Activated CD8-positive, alpha-beta memory T cell treated with anti-CD3 and anti-CD28 coated beads for 36 hours (primary cell): ENCODE results near the gene COL27A1. TPM values are rescaled to one million over a fixed set of nuclear protein-coding genes. Genes with fewer than 3 reads are reported as not detected.

Experiments used
- CTCF ChIA-PET: fragments of 350-600 bp; sonication (Branson Sonifier 250); formaldehyde crosslinking; loops from one replicate; lab custom pipeline; 2021; ENCODE audit warnings: antibody characterized with exemption; lab: Charles Lee
- POLR2A ChIA-PET: fragments of 350-600 bp; sonication (Branson Sonifier 250); formaldehyde crosslinking; loops from one replicate; lab custom pipeline; 2021; ENCODE audit warnings: antibody characterized with exemption; lab: Charles Lee
- total RNA-seq, 2 experiments: library from RNA; stranded (reverse); gene quantifications; one replicate each; pipeline ENCODE4 v1.2.3, GENCODE V29; 2021

The COL27A1 gene
- total RNA-seq, 2 experiments from 2014 or later: 2.9 to 3.2 TPM

DNA sequence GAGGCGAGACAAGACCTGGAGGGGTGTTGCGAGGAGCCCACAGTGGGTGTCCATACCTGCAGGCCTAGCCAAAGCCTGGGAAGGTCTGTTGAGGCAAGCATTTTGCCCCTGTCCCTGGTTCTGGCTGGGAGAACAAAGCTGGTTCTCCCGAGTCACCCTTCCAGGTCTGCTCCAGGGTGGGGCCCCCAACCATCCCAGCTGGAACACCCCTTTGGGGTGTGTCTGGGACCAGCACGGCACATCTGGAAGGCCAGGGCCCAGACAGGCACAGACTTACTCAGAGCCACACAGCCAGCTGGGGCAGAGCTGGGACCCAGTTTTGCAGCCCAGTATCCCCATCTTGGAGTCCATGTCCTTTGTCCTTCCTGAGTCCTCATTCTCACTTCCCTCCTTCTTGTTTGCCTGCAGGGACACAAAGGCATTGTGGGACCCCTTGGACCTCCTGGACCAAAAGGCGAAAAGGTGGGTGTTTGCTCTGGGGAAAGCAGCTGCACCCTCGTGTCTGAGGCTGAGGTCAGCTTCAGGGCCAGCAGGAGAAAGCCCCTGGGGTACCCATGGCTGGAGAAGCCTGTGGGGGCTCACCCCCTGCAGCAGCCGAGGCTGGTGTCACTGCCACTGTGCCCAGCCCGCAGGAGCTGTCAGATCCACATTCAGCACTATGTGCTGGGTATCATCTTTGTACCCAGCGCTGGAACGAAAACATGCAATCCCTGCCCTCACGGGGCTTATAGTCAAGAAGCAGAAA, 129.2 kb downstream of the COL27A1 start:
- ChIA-PET CTCF (interaction anchor here (0.6 kb wide), 1 partner anchor 9 kb away, joined by 4 read pairs; no protein-coding TSS in a partner anchor), POLR2A (no interaction called here)

DNA sequence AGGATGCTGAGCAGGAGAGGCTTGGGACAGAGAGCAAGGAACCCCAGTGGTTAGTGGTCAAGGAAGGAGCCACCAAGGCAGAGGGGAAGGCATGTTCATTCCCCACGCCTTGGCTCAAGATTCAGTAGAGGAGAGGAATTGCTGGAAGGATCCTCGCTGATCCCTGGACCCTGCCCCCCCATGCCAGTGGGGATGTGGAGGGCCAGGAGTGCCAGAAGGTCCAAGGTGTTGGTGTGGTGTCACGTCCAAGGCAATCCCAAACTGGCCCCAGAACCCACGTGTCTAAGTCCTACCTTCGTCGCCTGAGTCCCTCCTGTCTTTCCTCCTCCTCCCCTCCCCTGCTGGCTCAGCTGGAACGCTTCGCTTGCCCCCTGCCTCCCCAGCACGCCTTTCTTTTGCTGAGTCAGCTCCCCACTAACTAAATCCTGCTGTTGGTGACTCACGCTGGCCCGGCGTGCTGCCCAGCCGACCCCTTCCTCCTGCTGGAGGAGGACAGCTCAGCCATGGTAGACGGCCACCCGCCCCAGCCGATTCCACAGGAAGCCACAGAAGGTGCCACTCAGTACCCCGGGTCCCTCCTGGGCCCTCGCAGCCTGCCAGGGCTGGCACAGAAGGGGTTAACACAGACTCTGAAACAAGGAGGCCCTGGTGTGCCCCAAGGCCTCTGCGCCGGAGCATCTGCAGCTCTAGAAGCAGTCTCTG, 130.0 kb downstream of the COL27A1 start:
- CTCF ChIA-PET: interaction anchor here (0.6 kb wide), 1 partner anchor 61 kb away, joined by 3 read pairs; no protein-coding TSS in a partner anchor
- POLR2A ChIA-PET: no interaction called here

DNA sequence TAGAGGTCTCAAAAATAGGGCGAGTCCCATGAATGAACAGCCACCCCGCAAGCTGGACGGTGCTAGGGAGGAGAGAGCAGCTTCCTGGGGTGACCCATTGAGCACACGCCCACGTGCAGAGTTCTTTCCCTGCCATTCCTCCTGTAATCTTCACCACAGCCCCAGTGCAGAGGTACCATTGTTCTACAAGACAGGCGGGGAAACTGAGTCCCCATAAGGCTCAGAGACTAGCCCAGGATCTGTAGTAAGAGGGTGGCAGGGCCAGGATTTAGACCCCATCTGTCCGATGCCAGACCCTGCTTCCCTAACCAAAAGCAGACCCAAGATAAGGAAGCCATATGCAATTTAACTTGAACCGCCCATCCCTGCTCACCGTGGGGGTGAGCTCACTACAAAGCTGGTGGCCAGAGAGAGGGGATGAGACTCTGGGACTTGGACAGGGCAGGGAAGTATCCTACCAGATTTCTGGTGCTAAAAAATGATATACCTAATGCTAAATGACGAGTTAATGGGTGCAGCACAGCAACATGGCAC, 130.9 kb downstream of the COL27A1 start:
- CTCF ChIA-PET: interaction anchor here (1.4 kb wide), 1 partner anchor 204 kb away, joined by 3 read pairs; no protein-coding TSS in a partner anchor

DNA sequence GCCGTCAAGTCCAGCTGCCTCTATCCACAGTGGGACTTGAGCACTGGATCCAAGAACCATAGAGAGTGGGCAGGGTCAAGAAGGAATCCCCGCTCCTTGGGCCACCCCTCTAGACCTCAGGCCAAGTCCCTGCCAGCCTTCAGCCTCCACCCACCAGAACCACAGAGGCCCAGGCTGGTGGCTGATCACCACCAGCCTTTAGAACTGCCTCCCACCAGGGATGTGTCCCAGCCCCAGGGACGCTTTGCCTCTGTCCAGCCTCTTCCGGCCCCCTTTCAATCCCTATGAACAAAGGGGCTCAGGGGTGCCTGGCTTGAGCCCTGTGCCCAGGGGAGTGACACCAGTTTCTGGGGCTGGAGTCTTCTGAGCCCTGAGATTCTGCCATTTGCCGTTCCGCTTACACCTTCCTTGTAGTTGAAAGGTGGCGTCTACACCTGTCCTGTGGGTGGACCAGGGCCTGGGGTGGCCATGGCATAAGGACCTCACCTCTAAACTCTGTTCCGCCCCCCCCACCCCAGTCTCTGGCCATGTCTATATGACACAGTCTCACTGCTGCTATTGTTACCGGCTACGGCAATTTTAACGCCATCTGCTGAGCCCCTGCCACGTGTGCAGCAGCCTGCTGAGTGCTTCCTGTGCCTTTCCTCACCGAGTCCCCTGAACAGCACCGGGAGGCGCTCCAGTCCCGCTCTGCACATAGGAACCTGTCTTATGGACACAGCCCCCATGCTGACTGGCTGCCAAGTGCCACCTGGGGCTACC, 131.8 kb downstream of the COL27A1 start:
- ChIA-PET CTCF (interaction anchor here (1.4 kb wide), 2 partner anchors 205 kb away, joined by 3 read pairs; no protein-coding TSS in a partner anchor), POLR2A (no interaction called here)

More for the DNA sequence above, 130.9 kb downstream of the COL27A1 start:
- POLR2A ChIA-PET: no interaction called here

DNA sequence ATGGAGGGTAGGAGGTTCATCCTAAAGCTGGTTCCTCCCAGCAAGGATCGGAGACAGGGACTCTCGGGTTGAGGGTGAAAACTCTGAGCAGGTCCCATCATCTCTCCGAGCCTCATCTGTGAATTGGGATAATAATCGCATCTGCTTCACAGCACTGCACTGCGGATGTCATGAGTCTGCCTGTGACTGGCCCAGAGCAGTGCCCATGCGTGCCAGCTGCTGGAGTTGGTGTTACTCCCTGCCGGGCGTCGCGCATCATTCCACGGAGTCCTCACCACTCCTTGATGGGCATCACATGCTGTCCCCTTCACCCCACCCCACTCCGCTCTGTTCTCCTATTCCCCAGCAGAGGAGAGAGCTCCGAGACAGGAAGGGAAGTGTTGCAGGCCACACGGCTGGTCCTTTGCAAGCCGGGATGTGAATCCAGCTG, 132.4 kb downstream of the COL27A1 start:
- CTCF ChIA-PET: interaction anchor here (0.5 to 1.4 kb wide), 2 partner anchors 205 to 1494 kb away, joined by 3 to 4 read pairs; no protein-coding TSS in a partner anchor
- POLR2A ChIA-PET: no interaction called here

DNA sequence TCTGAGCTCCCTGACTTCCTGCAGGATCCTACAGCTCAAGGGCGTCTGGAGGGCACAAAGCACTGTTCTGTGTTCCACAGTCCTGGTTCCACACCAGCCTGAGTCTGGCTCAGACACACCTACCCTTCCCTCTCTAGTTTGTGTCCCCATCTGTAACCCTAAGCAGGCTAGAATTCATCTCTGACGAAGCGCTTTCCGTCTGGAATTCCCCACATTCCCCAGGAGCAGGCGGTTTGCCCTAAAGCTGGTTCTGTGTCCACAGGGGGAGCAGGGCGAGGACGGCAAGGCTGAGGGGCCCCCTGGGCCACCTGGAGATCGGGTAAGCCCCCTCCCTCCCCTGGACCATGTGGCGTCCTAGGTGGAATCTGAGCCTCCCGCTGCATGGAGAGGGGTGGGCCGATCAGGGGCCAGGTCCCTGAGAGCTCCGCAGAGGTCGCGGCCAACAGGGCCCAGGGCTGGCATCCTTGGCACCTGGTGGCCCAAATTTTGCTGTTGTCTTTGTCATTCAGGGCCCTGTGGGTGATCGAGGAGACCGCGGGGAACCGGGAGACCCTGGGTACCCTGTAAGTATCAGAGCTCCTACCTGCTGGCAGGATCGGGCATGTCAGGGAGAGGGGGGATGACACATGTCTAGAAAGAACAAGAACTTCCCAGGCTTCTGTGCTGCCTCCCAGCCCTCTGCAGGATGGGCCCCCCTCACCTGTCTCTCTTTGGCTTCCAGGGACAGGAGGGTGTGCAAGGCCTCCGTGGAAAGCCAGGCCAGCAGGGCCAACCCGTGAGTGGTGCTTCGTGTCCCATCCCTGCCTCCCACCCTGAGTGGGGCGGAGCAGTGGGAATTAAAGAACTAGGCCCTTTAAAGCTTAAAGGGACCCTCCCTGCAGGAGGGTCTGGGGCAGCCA, 133.1 kb downstream of the COL27A1 start:
- CTCF ChIA-PET: interaction anchor here (0.5 to 1.4 kb wide), 2 partner anchors 206 to 1495 kb away, joined by 3 to 4 read pairs; no protein-coding TSS in a partner anchor
- POLR2A ChIA-PET: no interaction called here

DNA sequence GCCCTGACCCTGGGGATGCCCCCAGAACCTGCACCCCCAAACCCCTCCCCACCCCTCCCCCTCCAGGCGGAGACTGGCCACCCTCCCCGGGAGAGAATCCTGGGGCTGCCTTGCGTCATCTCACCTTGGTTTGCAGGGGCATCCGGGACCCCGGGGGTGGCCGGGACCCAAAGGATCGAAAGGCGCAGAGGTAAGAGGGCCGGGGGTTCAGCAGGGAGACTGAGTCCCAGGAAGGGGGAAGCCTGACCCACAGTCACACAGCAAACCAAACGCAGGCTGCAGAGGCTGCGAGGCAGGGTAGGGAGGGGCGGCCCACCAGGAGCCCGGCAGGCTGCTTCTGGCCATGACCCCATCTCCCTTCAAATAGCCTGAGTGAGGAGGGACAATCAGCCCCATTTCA, 133.8 kb downstream of the COL27A1 start:
- POLR2A ChIA-PET: no interaction called here

DNA sequence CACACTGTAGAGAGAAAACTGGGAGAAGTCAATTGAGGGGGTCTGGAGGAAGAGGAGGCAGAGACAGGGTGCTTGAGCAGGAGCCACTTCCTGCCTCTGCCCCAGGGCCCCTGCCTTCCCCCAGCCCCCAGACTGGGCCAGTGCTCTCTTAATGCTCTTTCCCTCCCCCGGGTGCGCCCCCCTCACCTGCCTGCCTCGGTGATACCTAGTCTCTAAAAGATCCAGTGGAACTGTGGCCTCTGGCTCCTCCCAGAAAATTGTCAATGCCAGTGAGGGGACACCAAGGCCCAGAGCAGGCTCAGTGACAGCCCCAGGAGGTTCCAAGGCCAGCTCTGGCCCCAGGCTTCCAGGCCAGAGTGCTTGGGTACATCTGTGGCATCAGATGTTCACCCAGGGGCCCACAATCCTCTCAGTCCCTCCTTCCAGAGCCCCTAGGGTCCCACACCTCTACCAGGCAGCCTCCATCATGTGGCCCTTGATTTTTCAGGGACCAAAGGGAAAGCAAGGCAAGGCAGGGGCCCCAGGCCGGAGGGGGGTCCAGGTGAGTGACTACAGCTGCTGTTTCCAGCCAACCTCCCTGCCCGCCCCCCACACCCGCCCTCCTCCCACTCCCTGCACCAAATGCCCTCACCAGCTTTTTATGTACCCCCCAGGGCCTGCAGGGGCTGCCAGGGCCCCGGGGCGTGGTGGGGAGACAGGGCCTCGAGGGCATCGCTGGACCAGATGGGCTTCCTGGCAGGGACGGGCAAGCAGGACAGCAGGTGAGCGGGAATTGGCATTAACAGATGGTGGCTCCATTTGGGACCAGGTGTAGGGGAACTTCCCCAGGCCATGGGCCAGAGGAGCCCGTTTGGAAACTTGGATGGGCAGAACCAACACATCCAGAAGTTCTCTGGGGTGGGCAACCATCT, 134.5 kb downstream of the COL27A1 start:
- ChIA-PET POLR2A (no interaction called here), CTCF (interaction anchor here (1.0 to 2.7 kb wide), 7 partner anchors 15 to 182 kb away, joined by 4 to 26 read pairs (median 9); partner anchors contain the start of gene COL27A1)

More for the DNA sequence above, 133.8 kb downstream of the COL27A1 start:
- CTCF ChIA-PET: interaction anchor here (1.4 kb wide), 1 partner anchor 207 kb away, joined by 3 read pairs; no protein-coding TSS in a partner anchor

DNA sequence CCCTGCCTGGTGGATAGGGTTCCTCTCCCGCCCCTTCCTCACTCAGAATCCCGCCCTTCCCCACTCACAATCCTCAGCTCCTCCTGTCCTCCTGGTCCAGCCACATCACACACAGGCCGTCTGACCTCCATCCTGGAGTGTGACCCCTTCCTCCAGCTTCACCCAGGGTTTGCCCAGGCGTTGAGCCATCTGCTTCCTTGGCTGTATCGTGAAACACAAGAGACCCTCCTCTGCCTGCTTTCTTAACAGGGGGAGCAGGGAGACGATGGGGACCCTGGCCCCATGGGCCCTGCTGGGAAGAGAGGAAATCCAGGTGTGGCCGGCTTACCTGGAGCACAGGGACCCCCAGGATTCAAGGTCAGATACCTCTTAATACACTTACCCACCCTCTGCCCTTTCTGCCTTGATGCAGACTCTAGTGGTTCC, 135.2 kb downstream of the COL27A1 start:
- ChIA-PET CTCF (interaction anchor here (0.8 to 2.7 kb wide), 12 partner anchors 9 to 207 kb away, joined by 3 to 26 read pairs (median 7); partner anchors contain the start of gene COL27A1), POLR2A (no interaction called here)

DNA sequence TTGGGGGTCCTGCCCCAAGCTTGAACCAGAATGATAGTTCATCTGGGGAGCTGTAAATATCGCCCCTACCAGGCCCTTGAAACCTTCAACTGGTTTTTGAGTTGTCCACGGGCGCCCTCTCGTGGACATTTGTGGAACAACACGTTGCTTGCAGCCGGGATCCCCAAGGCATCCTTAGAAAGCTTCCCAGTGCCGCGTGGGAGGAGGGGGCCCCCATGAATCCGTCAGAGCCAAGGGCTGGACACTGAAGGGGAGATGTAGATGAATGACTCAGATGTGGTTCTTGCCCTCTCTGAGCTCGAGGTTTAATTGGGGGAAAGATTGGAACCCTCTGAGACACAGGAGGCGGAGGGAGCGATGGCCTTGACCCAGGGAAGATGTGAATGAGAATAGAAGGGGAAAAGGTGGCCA, 135.7 kb downstream of the COL27A1 start:
- ChIA-PET CTCF (interaction anchor here (0.7 to 2.7 kb wide), 14 partner anchors 9 to 213 kb away, joined by 3 to 26 read pairs (median 4); partner anchors contain the start of genes AMBP and COL27A1), POLR2A (no interaction called here)

DNA sequence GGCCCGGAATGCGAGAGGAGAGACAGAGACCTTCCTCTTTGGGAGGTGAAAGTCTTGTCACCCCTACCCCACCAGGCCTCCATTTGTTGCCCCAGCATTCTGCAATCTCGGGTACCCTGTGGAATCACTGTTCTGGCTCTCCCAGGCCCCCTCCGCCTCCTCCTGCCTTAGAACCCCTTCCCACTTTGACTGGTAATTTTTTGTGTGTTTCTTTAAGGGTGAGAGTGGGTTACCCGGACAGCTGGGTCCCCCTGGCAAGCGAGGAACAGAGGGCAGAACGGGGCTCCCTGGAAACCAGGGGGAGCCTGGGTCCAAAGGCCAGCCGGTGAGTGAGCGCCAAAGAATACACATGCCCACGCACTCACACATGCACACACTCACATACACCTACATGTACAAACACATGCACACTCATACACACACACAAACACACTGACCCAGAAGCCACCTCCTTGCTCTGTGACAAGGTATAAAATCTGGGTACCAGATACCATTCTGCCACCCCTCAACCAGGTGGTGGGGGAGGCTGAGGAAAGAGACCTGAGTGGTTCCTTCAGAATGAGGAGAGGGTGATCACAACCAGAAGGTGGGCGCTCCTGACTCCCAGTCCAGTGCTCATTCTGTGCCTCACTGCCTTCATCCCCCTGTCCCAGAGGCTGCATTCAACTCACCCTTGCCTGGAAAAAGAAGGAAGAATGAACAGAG, 136.7 kb downstream of the COL27A1 start:
- ChIA-PET CTCF (interaction anchor here (1.0 to 2.7 kb wide), 8 partner anchors 12 to 209 kb away, joined by 3 to 26 read pairs (median 11); partner anchors contain the start of gene COL27A1), POLR2A (no interaction called here)

DNA sequence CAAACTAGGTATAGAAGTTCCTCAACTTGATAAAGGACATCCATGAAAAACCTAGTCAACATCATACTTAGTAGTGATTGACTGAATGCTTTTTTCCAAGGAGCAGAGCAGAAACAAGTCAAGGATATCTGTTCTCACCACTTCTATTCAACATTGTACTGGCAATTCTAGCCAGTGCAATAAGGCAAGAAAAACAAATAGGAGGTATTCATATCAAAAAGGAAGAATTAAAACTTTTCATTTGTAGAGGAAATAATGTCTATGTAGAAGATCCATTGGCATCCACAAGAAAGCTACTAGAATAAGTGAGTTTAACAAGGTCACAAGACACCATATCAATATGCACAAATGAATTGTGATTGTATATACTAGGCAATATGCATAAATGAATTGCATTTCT, 139.3 kb downstream of the COL27A1 start:
- POLR2A ChIA-PET: no interaction called here

DNA sequence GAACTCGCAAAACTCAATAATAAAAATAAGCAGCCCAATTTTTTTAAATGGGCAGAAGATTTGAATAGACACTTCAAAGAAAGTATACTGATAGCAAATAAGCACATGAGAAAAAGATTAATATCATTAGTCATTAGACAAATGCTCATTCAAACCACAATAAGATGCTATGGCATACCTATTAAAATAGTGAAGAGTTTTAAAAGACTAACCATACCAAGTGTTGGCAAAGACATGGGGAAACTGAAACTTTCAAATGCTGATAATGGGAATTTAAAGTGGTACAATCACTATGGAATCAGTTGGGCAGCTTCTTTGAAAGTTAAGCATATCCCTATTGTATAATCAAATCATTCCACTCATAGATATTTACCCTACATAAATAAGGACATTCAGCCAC, 141.0 kb downstream of the COL27A1 start:
- ChIA-PET POLR2A (no interaction called here), CTCF (no interaction called here)

More for the DNA sequence above, 139.3 kb downstream of the COL27A1 start:
- CTCF ChIA-PET: interaction anchor here (1.1 to 1.5 kb wide), 2 partner anchors 140 to 187 kb away, joined by 3 to 10 read pairs; no protein-coding TSS in a partner anchor

DNA sequence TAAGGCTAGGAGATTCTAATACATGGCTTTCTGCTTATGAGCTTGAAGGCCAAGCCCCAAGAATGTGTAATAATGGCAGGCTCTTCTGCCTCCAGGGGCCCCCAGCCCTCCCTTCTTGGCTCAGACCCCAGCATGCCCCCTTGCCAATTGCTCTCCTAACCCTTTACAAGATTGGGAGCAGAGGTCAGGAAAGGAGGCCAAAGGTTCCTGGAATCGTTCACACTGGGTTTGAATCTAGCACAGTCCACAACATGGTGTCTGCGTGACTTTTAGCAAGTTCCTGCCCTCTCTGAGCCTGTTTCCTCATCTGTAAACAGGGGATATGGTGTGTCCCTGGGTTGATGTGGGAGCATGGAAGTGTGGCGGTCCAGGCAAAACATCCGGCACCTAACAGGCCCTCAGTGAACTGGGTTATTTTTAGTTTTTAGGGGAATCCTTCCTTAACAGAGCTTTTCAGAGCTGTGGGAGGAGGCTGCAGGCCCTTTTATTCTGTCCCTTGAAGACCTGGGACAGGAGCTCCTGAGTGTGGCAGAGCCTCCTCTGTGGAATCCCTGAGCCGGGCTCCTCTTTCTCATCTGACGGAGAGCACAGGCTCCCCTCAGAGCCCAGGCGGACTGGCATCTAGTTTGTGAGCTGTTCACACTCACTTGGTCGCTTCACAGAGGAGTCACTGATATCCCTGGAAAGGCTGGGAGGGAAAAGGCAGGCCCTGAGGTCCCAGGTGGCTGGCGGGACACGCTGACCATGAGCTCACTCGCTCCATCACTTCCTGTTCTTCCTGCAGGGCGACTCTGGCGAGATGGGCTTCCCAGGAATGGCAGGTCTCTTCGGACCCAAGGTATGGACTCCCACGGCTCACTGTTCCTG, 144.2 kb downstream of the COL27A1 start:
- ChIA-PET POLR2A (no interaction called here), CTCF (interaction anchor here (1.4 kb wide), 2 partner anchors 8 to 144 kb away, joined by 4 read pairs; partner anchors contain the start of gene COL27A1)
